ENCODE measurements around the gene OR52L1.

The OR52L1 gene

DNA sequence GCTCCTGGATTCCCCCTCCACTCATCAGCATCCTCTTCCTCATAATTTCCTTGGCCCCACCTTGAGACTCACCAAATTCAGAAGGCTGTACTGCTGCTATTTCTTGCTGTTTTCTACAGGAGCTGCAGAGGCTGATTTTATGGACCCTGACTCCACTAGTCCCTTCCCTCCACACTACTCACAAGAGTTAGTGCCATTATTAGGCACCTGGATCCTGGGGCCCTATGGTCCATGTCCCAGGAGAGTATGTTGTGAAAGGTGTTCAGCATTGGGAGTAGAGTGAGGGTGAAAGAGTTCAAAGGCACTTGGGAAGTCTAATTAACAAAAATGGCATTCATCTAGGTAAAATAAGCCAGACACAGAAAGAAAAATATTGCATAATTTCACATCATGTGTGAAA lies 20.1 kb upstream of the OR52L1 start, which contains the start of gene OR56A4:
OR56A4 (minus strand) TSS at position 101 of the 400 bp plus-strand sequence. CDS start 3,954 bp downstream, outside the sequence.
- TF ChIP-seq, protein P1, sequence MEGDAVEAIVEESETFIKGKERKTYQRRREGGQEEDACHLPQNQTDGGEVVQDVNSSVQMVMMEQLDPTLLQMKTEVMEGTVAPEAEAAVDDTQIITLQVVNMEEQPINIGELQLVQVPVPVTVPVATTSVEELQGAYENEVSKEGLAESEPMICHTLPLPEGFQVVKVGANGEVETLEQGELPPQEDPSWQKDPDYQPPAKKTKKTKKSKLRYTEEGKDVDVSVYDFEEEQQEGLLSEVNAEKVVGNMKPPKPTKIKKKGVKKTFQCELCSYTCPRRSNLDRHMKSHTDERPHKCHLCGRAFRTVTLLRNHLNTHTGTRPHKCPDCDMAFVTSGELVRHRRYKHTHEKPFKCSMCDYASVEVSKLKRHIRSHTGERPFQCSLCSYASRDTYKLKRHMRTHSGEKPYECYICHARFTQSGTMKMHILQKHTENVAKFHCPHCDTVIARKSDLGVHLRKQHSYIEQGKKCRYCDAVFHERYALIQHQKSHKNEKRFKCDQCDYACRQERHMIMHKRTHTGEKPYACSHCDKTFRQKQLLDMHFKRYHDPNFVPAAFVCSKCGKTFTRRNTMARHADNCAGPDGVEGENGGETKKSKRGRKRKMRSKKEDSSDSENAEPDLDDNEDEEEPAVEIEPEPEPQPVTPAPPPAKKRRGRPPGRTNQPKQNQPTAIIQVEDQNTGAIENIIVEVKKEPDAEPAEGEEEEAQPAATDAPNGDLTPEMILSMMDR (conservative IDR thresholded peaks at IDR 0.05): no peak
- H3K27ac ChIP-seq: no peak within 1 kb of the TSS

DNA sequence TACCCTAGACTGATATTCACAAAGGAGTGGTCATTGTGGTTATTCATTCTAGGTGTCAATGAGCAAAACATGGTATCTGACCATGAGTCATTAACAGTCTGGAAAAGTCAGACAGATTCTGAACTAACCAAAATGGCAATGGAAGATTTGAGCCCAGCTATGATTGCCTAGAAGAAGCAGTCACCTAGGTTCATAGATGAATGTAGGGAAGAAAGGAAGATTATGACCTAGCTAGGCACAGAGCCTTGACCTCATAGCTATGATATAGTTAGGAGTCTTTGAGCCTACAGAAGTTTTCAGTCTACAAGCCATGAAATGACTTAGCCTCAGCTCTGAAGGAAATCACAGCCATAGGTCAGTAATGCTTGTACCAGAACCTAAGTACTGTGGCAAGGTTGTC lies 19.6 kb upstream of the OR52L1 start:
- TF ChIP-seq, protein P1 (conservative IDR thresholded peaks at IDR 0.05): no peak

DNA sequence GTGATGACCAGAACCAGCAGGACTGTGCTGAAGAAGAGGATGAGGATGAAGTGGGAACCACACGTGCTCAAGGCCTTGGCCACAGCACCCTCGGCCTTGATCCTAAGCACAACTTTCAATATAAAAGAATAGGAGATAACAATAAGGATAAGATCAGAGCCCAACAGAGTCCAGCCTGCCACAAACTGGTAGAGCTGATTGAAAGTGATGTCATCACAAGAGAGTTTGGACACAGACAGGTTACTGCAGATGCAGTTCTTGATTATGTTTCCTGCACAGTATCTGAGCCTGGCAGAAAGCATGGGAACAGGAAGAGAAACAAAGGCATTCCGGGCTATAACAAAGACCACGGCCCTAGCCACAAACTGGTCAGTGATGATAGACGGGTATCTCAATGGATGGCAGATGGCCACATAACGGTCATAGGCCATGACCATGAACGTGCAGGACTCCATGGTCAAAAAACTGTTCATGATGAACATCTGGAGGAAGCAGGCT lies 15.5 kb upstream of the OR52L1 start:
- TF ChIP-seq, protein P1 (conservative IDR thresholded peaks at IDR 0.05): no peak
- no peak overlapping the region for H3K27ac ChIP-seq

More for the DNA sequence above, 19.6 kb upstream of the OR52L1 start:
- no peak overlapping the region for H3K27ac ChIP-seq

DNA sequence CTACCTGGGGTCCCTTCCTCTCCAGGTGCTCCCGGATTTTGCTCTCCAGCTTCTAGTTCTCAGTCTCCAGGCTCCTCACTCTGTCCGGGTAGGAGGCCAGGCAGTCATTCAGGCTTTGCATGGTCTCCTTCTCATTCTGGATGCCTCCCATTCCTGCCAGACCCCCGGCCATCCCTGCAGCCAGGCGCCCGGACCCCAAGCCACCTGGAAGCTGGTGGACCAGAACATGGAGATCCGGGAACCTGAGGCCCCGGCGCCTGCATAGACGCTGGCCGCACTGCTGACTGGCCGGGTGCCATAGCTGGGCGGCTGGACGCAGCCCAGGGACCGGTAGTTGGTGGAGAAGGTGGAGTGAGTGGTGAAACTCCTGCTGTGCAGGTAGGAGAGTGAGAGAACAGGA lies 8.0 kb upstream of the OR52L1 start:
- TF ChIP-seq, protein P1 (conservative IDR thresholded peaks at IDR 0.05): no peak
- no peak overlapping the region for H3K27ac ChIP-seq

DNA sequence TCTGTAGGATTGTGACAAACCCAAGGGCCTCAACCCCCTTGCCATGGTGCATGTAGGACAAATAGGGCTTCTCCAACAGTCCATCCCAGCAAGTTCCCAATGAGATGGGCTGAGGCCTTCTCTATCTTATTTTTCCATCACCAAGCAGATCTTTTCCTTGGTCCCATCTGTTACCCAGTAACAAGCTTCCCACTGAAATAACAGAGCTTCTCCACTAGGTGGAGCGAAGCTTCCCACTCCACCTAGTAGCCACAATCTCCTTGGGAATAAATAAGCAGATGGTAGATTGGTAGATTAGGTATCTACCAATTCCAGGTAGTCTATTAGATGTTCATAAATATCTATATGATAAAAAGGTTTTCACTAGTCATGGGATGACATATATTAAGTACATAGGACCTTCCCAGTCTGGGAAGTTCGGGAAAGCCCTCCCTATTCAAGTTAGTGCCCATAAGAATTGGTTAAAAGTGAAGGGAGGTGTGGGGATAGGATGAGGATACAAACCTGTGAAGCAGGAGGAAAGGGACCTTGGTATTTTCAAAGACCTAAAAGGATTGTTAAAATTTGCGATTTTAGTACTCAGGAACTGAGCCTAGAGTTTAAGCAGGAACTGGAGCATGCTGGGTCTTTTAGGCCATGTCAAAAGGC lies 5.9 kb upstream of the OR52L1 start:
- H3K27ac ChIP-seq: no peak overlapping the region
- TF ChIP-seq, protein P1 (conservative IDR thresholded peaks at IDR 0.05): peak; percentile 82

DNA sequence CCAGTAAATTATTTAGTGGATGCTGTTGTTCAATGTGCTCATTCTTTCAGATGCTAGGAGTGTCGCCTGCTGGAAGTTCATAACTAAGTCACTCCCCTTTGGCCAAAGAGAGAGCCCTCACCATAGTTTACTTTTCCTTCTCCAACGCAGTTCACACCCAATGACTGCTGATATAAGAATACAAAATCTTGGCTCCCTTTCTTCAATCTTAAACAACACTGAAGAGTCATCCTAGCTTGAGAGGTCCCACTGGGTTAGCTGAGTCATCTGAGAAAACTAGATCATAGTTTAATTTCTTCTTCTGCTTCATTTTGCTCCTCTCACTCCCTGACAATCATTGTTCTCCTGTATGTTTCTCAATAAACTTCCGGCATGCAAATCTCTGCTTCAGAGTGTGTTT lies 5.4 kb upstream of the OR52L1 start:
- TF ChIP-seq, protein P1 (conservative IDR thresholded peaks at IDR 0.05): no peak
- no peak overlapping the region for H3K27ac ChIP-seq

DNA sequence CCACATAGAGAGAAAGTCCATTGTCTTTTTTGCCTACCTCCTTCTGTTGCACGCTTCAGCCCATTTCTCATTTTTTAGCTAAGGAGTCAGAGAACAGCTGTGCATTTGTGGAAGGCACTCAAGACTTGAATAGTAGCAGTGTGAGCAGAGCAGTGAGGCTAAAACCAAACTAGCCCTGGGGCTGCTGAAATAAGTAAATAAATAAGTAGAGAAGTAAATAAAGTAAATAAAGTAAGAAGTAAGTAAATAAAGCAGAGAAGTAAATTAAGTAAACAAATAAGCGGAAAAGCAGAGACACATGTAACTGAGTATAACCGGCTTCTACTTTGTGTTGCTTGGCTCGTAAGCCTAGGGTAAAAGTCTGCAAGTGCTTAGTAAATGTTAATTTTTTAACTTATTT lies 2.4 kb upstream of the OR52L1 start:
- H3K27ac ChIP-seq: no peak overlapping the region
- TF ChIP-seq, protein P1 (conservative IDR thresholded peaks at IDR 0.05): no peak

All from VCaP (cell line).